C4-2B (cell line): Measurements from ENCODE around the gene OXGR1.

Source experiments
- H3K27ac ChIP-seq: fragments of 450-650 bp; 2 replicates; pipeline ENCODE4 v1.5.1; 2017
- CTCF ChIP-seq: fragments of 450-650 bp; conservative IDR thresholded peaks from 2 replicates; pipeline ENCODE4 v1.5.1; 2017; ENCODE audit warnings: mild to moderate bottlenecking
- ZFX ChIP-seq: fragments of 450-650 bp; IDR thresholded peaks from 2 replicates; pipeline ENCODE4 v1.6.1; 2017

OXGR1 gene

DNA sequence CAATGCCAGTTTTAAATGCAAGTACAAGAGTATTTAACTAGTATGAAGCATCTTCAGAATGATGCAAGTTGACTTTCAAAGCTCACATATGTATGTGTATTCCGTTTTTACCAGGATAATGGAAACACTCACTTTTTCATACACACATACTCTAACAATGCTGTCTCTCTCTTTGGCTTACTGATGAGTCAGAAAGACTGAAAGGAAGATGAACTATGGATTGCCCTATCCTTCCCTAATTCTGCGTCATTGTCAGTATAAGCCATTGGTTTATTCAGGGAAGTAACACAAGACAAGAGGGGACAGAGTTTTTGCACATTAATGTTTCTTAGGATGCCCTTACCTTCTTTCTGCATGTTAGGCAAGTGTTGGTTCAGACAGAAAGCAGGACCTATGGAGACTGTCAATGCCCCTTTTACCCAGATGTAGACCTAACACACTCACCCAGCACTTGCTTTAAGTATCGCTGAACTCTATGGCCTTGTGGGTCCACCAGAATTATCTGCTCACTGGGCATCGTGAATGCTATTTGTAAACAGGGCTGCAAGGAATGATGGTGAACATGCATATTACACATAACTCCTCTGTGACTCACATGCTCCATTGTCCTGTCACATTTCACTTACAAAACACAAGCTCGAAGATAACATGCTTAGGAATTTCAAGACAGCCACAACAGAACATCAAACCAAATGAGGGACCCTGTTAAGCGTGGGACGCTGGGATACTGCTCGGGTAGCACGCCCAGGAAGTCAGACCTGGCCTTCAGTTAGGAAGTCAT lies 10.0 kb upstream of the OXGR1 start:
- no peak for TF ChIP-seq ZFX
- no peak for TF ChIP-seq CTCF
- H3K27ac ChIP-seq, result no peak overlapping the region

GRCh38 chr13:97003071-97003470 lies 8.8 kb upstream of the OXGR1 start:
- no peak for TF ChIP-seq ZFX
- TF ChIP-seq CTCF, result no peak
- H3K27ac ChIP-seq, result no peak overlapping the region

GRCh38 chr13:97002581-97002980 lies 8.3 kb upstream of the OXGR1 start:
- H3K27ac ChIP-seq, result no peak overlapping the region
- TF ChIP-seq CTCF (no peak), ZFX (no peak)

DNA sequence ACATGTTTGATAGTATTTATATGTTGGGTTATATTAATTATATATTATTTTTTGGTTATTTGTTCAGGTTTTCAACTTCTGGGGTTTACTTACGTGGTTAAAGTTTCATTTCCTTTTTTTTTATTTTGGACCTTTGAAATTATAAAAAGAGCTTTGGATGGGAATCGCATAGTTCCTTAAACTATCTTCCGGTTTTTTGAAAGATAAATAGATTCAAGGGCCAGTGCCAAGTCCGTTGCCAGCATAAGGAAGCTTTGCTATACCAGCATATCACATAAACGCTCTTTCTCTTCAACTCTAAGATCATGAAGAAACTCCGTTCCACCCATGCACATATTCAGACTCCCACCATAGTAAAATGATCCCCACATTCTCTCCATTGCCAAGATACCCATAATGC lies 7.4 kb upstream of the OXGR1 start:
- TF ChIP-seq ZFX (no peak), CTCF (no peak)
- H3K27ac ChIP-seq, result no peak overlapping the region

GRCh38 chr13:97000295-97000925 lies 6.1 kb upstream of the OXGR1 start:
- TF ChIP-seq CTCF (no peak), ZFX (no peak)
- H3K27ac ChIP-seq, result no peak overlapping the region

DNA sequence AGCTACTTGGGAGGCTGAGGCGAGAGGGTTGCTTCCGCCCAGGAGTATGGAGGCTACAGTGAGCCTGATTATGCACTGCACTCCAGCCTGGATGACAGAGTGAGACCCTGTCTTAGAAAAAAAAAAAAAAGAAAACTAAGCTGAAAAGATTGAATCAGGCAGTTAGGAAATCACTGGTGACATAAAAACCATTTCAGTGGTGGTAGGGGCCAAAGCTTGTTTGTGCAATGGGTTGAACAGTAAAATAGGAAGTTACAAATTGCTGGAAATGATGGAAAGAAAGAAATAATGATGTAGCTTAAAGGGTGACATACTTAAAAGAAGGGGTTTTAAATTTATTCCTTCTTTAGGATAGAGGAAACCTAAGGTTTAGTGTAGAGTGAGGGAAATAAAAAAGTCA lies 4.8 kb upstream of the OXGR1 start:
- TF ChIP-seq CTCF, result no peak
- TF ChIP-seq ZFX, result no peak
- H3K27ac ChIP-seq, result no peak overlapping the region

GRCh38 chr13:96998051-96998450 lies 3.8 kb upstream of the OXGR1 start:
- TF ChIP-seq CTCF (no peak), ZFX (no peak)
- H3K27ac ChIP-seq, result no peak overlapping the region
